ENCODE measurements around the gene EYS. TPM values are rescaled to one million over a fixed set of nuclear protein-coding genes. Genes with fewer than 3 reads are reported as not detected.
A peak's percentile ranks its signal among the peaks of the same experiment; 100 is the strongest.

The EYS gene
- total RNA-seq, 3 donors from 2014 or later = 1.3 to 2.9 TPM; not detected in 1

DNA sequence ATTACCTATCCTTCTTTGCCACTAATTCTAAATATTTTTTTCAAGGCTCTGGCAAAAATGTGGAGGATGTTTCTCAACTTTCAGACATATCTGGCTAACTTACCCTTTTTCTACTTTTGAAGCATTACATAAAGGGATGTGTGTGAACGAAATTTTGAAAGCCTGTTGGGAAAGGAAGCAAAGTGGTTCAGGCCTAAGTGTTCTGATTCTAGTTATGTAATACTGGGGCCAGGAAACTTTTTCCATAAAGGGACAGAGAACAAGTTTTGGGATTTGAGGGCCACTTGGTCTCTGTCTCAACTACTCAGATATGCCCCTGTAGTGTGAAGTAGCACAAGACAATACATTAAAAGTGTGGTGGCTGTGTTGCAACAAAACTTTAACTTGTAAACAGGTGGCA is 1349.6 kb downstream of the EYS start:
- Histone ChIP-seq H3K36me3 (no peaks in the 10 kb centered on the region), H3K27me3 (no peaks in the 10 kb centered on the region), H3K9me3 (no peaks in the 10 kb centered on the region), H3K4me1 (no peaks in the 10 kb centered on the region), H3K27ac (no peak overlapping the region), H3K4me3 (no peak overlapping the region)
- no peak for DNase-seq (ENCODE audit: low spot score in 2 of 2)
- intact Hi-C loops (cut with DNase I; ENCODE audit: low total_unique reads) = no loop called here
- no peak for TF ChIP-seq POLR2A (IDR thresholded peaks at IDR 0.05)
- no peak for TF ChIP-seq POLR2AphosphoS5 (IDR thresholded peaks at IDR 0.05)
- no peak for TF ChIP-seq CTCF (IDR thresholded peaks at IDR 0.05)

- DNase-seq (ENCODE audit: low spot score in 2 of 2) = no peak
- Histone ChIP-seq H3K9me3 (no peaks in the 10 kb centered on the region), H3K27me3 (no peaks in the 10 kb centered on the region), H3K4me3 (no peak overlapping the region), H3K4me1 (no peaks in the 10 kb centered on the region), H3K36me3 (no peaks in the 10 kb centered on the region), H3K27ac (no peak overlapping the region)
- intact Hi-C loops (cut with DNase I; ENCODE audit: low total_unique reads) = no loop called here
- TF ChIP-seq POLR2A (IDR thresholded peaks at IDR 0.05) (no peak), CTCF (IDR thresholded peaks at IDR 0.05) (no peak), POLR2AphosphoS5 (IDR thresholded peaks at IDR 0.05) (no peak)
Measured at GRCh38 chr6:64347411-64347810, 1359.6 kb downstream of the EYS start.

GRCh38 chr6:64335195-64335594 is 1371.8 kb downstream of the EYS start:
- intact Hi-C loops (cut with DNase I; ENCODE audit: low total_unique reads) = no loop called here
- no peak for DNase-seq (ENCODE audit: low spot score in 2 of 2)
- Histone ChIP-seq H3K27ac (no peak overlapping the region), H3K4me1 (no peaks in the 10 kb centered on the region), H3K27me3 (no peaks in the 10 kb centered on the region), H3K9me3 (peaks cover 0 to 6% of the 10 kb centered on the region in 2 donors), H3K4me3 (no peak overlapping the region), H3K36me3 (no peaks in the 10 kb centered on the region)
- no peak for TF ChIP-seq POLR2AphosphoS5 (IDR thresholded peaks at IDR 0.05)
- no peak for TF ChIP-seq CTCF (IDR thresholded peaks at IDR 0.05)
- no peak for TF ChIP-seq POLR2A (IDR thresholded peaks at IDR 0.05)

GRCh38 chr6:64334636-64335035 is 1372.4 kb downstream of the EYS start:
- H3K9me3 ChIP-seq = peaks cover 0 to 6% of the 10 kb centered on the region in 2 donors
- DNase-seq (ENCODE audit: low spot score in 2 of 2) = no peak
- no peaks in the 10 kb centered on the region for H3K4me1 ChIP-seq
- H3K4me3 ChIP-seq = no peak overlapping the region
- H3K36me3 ChIP-seq = no peaks in the 10 kb centered on the region
- H3K27me3 ChIP-seq = no peaks in the 10 kb centered on the region
- TF ChIP-seq CTCF (IDR thresholded peaks at IDR 0.05) = no peak
- TF ChIP-seq POLR2A (IDR thresholded peaks at IDR 0.05) = no peak
- TF ChIP-seq POLR2AphosphoS5 (IDR thresholded peaks at IDR 0.05) = no peak
- H3K27ac ChIP-seq = no peak overlapping the region
- intact Hi-C loops (cut with DNase I; ENCODE audit: low total_unique reads) = no loop called here

DNA sequence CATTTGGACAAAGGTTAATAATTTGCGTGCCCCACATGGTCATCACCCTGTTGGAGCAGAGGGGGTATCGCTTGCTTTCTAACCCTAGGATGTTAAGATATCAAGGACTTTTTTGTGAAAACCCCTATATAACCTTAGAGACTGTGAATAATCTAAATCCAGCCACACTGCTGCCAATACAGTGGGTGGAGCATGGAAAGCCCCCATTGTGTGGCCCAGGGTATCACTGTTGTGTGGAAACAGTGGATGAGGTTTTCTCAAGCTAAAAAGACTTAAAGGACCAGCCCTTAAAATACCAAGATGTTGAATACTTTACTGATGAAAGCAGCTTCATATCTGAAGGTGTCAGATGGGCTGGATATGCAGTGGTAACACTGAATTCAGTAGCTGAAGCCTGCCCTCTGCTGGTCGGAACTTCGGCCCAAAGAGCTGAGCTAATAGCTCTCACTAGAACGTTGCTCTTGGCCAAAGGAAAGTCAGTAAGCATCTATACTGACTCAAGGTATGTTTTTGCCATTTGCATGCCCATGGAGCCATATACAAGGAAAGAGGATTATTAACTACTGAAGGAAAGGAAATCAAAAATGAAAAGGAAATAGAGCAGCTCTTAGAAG is 1376.2 kb downstream of the EYS start:
- intact Hi-C loops (cut with DNase I; ENCODE audit: low total_unique reads) = no loop called here
- Histone ChIP-seq H3K27ac (no peak overlapping the region), H3K27me3 (no peaks in the 10 kb centered on the region), H3K9me3 (no peaks in the 10 kb centered on the region), H3K4me3 (no peak overlapping the region), H3K36me3 (no peaks in the 10 kb centered on the region), H3K4me1 (no peaks in the 10 kb centered on the region)
- DNase-seq (ENCODE audit: low spot score in 2 of 2) = peak; percentile 27 to 71
- TF ChIP-seq POLR2AphosphoS5 (IDR thresholded peaks at IDR 0.05) (no peak), POLR2A (IDR thresholded peaks at IDR 0.05) (no peak), CTCF (IDR thresholded peaks at IDR 0.05) (peak in 2 of 3 donors; percentile 37 to 43)

All from breast epithelium (tissue), 4 donors.